CD4-positive, alpha-beta T cell treated with Interleukin-1 beta for 1 hour (primary cell): ENCODE results near the gene KLRG1.

Source experiments
- DNase-seq, 2 donors: peaks; one replicate each; pipeline ENCODE4 v3.0.0-alpha.2; 2020 to 2022

Gene KLRG1

GRCh38 chr12:8987163-8987562 lies 2.2 kb upstream of the KLRG1 start:
- no peak for DNase-seq

GRCh38 chr12:8987685-8988084 lies 1.7 kb upstream of the KLRG1 start:
- no peak for DNase-seq

GRCh38 chr12:8991371-8992345 lies 2.3 kb downstream of the KLRG1 start:
- peak in 1 of 2 donors; percentile 28 for DNase-seq

- no peak for DNase-seq
These were observed 4.5 kb downstream of the KLRG1 start for GRCh38 chr12:8993827-8994226.

- no peak for DNase-seq
These were observed 5.9 kb downstream of the KLRG1 start for GRCh38 chr12:8995021-8995775.

GRCh38 chr12:8996682-8997405 lies 7.5 kb downstream of the KLRG1 start:
- peak in 1 of 2 donors; percentile 40 for DNase-seq

- DNase-seq, result no peak
These were observed 11.9 kb downstream of the KLRG1 start for GRCh38 chr12:9001233-9001632.

GRCh38 chr12:9002335-9002734 lies 13.0 kb downstream of the KLRG1 start:
- no peak for DNase-seq

- no peak for DNase-seq
These were observed 33.2 kb downstream of the KLRG1 start for GRCh38 chr12:9022592-9022991.

GRCh38 chr12:9024512-9024911 lies 35.2 kb downstream of the KLRG1 start:
- no peak for DNase-seq

- peak; percentile 14 to 29 for DNase-seq
These were observed 38.1 kb downstream of the KLRG1 start for GRCh38 chr12:9027161-9028059.

- no peak for DNase-seq
These were observed 41.4 kb downstream of the KLRG1 start for GRCh38 chr12:9030776-9031175.

- no peak for DNase-seq
These were observed 43.0 kb downstream of the KLRG1 start for GRCh38 chr12:9032202-9032964.

GRCh38 chr12:9033265-9033887 lies 44.0 kb downstream of the KLRG1 start:
- no peak for DNase-seq

- no peak for DNase-seq
These were observed 44.7 kb downstream of the KLRG1 start for GRCh38 chr12:9034095-9034494.

GRCh38 chr12:9036227-9036626 lies 46.9 kb downstream of the KLRG1 start:
- DNase-seq, result no peak

GRCh38 chr12:9037431-9037830 lies 48.1 kb downstream of the KLRG1 start:
- no peak for DNase-seq

GRCh38 chr12:9039397-9039977 lies 50.1 kb downstream of the KLRG1 start:
- DNase-seq, result peak; percentile 25 to 79

GRCh38 chr12:9040484-9041186 lies 51.3 kb downstream of the KLRG1 start:
- peak in 1 of 2 donors; percentile 37 for DNase-seq

GRCh38 chr12:9041321-9041720 lies 52.0 kb downstream of the KLRG1 start:
- no peak for DNase-seq
